BE2C (cell line): ENCODE data around the gene TSPAN18.

ENCODE experiments used
- DNase-seq: peaks from one replicate; pipeline ENCODE4 v3.0.0-alpha.2; 2020
- H3K27me3 ChIP-seq: fragments of 250-450 bp; sonication (Bioruptor Pico); 2 replicates; pipeline ENCODE4 v1.5.1; 2020; ENCODE audit warnings: mild to moderate bottlenecking
- H3K36me3 ChIP-seq: fragments of 250-450 bp; sonication (Bioruptor Pico); 2 replicates; pipeline ENCODE4 v1.5.1; 2020; ENCODE audit warnings: mild to moderate bottlenecking
- H3K4me1 ChIP-seq: fragments of 250-450 bp; sonication (Bioruptor Pico); 2 replicates; pipeline ENCODE4 v1.5.1; 2020
- H3K4me3 ChIP-seq: 2 replicates; pipeline ENCODE4 v1.5.1; 2011; ENCODE audit warnings: low read depth, low read length
- H3K9me3 ChIP-seq: fragments of 250-450 bp; sonication (Bioruptor Pico); 2 replicates; pipeline ENCODE4 v1.5.1; 2020
- TF ChIP-seq, protein P1 (sequence below): IDR thresholded peaks from 2 replicates; pipeline ENCODE4 v1.5.1; 2012; ENCODE audit warnings: mild to moderate bottlenecking, low read depth, low read length

Gene TSPAN18

GRCh38 chr11:44787981-44788380 is 61.2 kb downstream of the TSPAN18 start:
- no peak overlapping the region for H3K4me3 ChIP-seq
- no peaks in the 10 kb centered on the region for H3K36me3 ChIP-seq
- DNase-seq = no peak
- H3K27me3 ChIP-seq = no peaks in the 10 kb centered on the region
- no peaks in the 10 kb centered on the region for H3K9me3 ChIP-seq
- TF ChIP-seq, protein P1, sequence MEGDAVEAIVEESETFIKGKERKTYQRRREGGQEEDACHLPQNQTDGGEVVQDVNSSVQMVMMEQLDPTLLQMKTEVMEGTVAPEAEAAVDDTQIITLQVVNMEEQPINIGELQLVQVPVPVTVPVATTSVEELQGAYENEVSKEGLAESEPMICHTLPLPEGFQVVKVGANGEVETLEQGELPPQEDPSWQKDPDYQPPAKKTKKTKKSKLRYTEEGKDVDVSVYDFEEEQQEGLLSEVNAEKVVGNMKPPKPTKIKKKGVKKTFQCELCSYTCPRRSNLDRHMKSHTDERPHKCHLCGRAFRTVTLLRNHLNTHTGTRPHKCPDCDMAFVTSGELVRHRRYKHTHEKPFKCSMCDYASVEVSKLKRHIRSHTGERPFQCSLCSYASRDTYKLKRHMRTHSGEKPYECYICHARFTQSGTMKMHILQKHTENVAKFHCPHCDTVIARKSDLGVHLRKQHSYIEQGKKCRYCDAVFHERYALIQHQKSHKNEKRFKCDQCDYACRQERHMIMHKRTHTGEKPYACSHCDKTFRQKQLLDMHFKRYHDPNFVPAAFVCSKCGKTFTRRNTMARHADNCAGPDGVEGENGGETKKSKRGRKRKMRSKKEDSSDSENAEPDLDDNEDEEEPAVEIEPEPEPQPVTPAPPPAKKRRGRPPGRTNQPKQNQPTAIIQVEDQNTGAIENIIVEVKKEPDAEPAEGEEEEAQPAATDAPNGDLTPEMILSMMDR = no peak
- peaks cover 11% of the 10 kb centered on the region for H3K4me1 ChIP-seq

DNA sequence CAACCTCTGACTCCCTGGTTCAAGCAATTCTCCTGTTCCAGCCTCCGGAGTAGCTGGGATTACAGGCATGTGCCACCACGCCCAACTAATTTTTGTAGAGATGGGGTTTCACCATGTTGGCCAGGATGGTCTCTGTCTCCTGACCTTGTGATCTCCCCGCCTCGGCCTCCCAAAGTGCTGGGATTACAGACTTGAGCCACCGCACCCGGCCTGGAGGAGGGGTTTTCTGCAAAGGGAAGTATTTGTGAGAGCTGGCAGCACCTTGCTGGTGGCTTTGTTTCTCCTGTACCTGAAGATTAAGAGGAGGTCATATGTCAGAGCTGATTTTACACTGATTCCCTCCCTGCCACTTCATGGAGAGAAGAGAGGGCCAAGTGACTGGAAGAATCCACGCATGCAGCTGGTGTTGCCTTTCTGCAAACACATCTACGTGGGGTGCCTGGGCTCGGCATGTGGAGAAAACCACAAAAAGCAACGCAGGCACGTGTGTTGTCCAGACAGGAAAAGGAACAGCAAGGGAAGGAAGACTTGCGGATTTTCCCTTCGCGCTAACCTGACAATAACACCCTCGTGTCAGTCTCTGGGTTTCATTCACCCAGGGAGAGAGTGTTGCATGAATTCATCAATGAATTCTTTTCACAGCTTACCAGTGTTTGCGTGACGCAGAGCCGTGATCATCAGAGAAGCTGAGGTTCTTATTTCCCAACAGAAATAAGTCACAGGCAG is 61.9 kb downstream of the TSPAN18 start:
- H3K4me3 ChIP-seq = no peak overlapping the region
- H3K4me1 ChIP-seq = peaks cover 18% of the 10 kb centered on the region
- no peaks in the 10 kb centered on the region for H3K36me3 ChIP-seq
- H3K9me3 ChIP-seq = no peaks in the 10 kb centered on the region
- H3K27me3 ChIP-seq = no peaks in the 10 kb centered on the region
- no peak for DNase-seq
- TF ChIP-seq, protein P1 = no peak

DNA sequence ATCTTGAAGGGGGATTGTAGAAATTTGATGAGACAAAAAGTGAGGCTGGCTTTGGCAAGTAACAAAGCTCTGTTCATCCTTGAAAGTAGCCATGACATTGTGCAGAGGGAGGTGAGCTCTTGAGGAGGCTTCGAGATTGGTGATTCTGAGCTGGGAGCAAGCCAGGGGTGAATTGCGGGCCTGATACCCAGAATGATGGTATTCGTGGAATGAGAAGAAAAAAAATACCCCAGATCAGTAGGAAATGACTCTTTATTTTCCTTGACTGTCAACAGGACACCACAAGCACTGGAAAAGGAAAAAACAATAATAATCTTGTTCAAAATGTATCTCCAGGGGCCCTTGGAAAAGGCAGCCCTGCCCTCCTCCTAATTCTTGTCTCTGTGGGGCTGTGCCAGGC is 62.7 kb downstream of the TSPAN18 start:
- no peaks in the 10 kb centered on the region for H3K36me3 ChIP-seq
- H3K4me3 ChIP-seq = no peak overlapping the region
- H3K27me3 ChIP-seq = no peaks in the 10 kb centered on the region
- peaks cover 16% of the 10 kb centered on the region for H3K4me1 ChIP-seq
- TF ChIP-seq, protein P1 = no peak
- H3K9me3 ChIP-seq = no peaks in the 10 kb centered on the region
- DNase-seq = no peak

- H3K9me3 ChIP-seq = no peaks in the 10 kb centered on the region
- H3K27me3 ChIP-seq = no peaks in the 10 kb centered on the region
- no peak for DNase-seq
- TF ChIP-seq, protein P1 = no peak
- peaks cover 14% of the 10 kb centered on the region for H3K4me1 ChIP-seq
- no peaks in the 10 kb centered on the region for H3K36me3 ChIP-seq
- H3K4me3 ChIP-seq = no peak overlapping the region
Observed at GRCh38 chr11:44790211-44790610, 63.4 kb downstream of the TSPAN18 start.

- Histone ChIP-seq H3K4me3 (no peak overlapping the region), H3K9me3 (no peaks in the 10 kb centered on the region), H3K36me3 (no peaks in the 10 kb centered on the region), H3K27me3 (no peaks in the 10 kb centered on the region), H3K4me1 (peaks cover 10% of the 10 kb centered on the region)
- no peak for DNase-seq
- TF ChIP-seq, protein P1 = no peak
Observed at GRCh38 chr11:44791316-44791925, 64.7 kb downstream of the TSPAN18 start.

GRCh38 chr11:44792171-44792570 is 65.4 kb downstream of the TSPAN18 start:
- Histone ChIP-seq H3K27me3 (no peaks in the 10 kb centered on the region), H3K4me1 (peaks cover 10% of the 10 kb centered on the region), H3K4me3 (no peak overlapping the region)

More at GRCh38 chr11:44792171-44792570, 65.4 kb downstream of the TSPAN18 start:
- Histone ChIP-seq H3K36me3 (no peaks in the 10 kb centered on the region), H3K9me3 (no peaks in the 10 kb centered on the region)
- DNase-seq = no peak
- TF ChIP-seq, protein P1 = no peak
